GM12878 (cell line): ENCODE results near the gene WDR75. TPM values are rescaled to one million over a fixed set of nuclear protein-coding genes. Genes with fewer than 3 reads are reported as not detected.

Experiments
- CBFB ChIP-seq: IDR thresholded peaks from 2 replicates; pipeline ENCODE4 v1.6.1; 2016; ENCODE audit warnings: antibody characterized with exemption, low read depth
- EGR1 ChIP-seq, 2 experiments: IDR thresholded peaks; 1 replicate in 1 of 2; 2 replicates in 1 of 2; pipeline ENCODE4 v1.6.1; 2011 to 2012; ENCODE audit warnings: low read depth in 2 of 2, low read length in 2 of 2, borderline replicate concordance in 1 of 2, mild to moderate bottlenecking in 1 of 2, moderate library complexity in 1 of 2
- ESRRA ChIP-seq: IDR thresholded peaks from 2 replicates; pipeline ENCODE4 v1.6.1; 2012; ENCODE audit warnings: mild to moderate bottlenecking, low read length, improper control_type of control experiment
- GABPA ChIP-seq: IDR thresholded peaks from 2 replicates; pipeline ENCODE4 v1.6.1; 2014; ENCODE audit warnings: antibody characterized with exemption, low read depth, mild to moderate bottlenecking, inconsistent platforms
- HCFC1 ChIP-seq: fragments of 150-350 bp; IDR thresholded peaks from 2 replicates; pipeline ENCODE4 v1.6.1; 2014; ENCODE audit warnings: low read length
- IKZF1 ChIP-seq: fragments of 450-650 bp; conservative IDR thresholded peaks from 2 replicates; pipeline ENCODE4 v1.6.1; 2017; ENCODE audit warnings: antibody characterized with exemption, mild to moderate bottlenecking
- JUNB ChIP-seq: IDR thresholded peaks from 2 replicates; pipeline ENCODE4 v1.6.1; 2016; ENCODE audit warnings: antibody characterized with exemption, mild to moderate bottlenecking
- MYB ChIP-seq: fragments of 150-350 bp; IDR thresholded peaks from 2 replicates; pipeline ENCODE4 v1.6.1; 2014; ENCODE audit warnings: mild to moderate bottlenecking, low read depth, low read length, borderline replicate concordance
- NFIC ChIP-seq: IDR thresholded peaks from 2 replicates; pipeline ENCODE4 v1.6.1; 2012; ENCODE audit warnings: low read depth, mild to moderate bottlenecking, inconsistent platforms, low read length, moderate library complexity
- NFXL1 ChIP-seq: fragments of 450-650 bp; IDR thresholded peaks from 2 replicates; pipeline ENCODE4 v1.6.1; 2017; ENCODE audit warnings: antibody characterized with exemption, mild to moderate bottlenecking, borderline replicate concordance
- NFYB ChIP-seq: IDR thresholded peaks from 2 replicates; pipeline ENCODE4 v1.6.1; 2011; ENCODE audit warnings: low read depth, mild to moderate bottlenecking, low read length, improper control_type of control experiment, moderate library complexity; ENCODE audit not compliant: insufficient read depth
- PAX5 ChIP-seq: IDR thresholded peaks from 2 replicates; pipeline ENCODE4 v1.6.1; 2011; ENCODE audit warnings: low read depth, low read length, borderline replicate concordance
- PAX8 ChIP-seq: fragments of 450-650 bp; IDR thresholded peaks from 2 replicates; pipeline ENCODE4 v1.6.1; 2017; ENCODE audit warnings: mild to moderate bottlenecking, moderate library complexity
- RAD21 ChIP-seq: IDR thresholded peaks from 2 replicates; pipeline ENCODE4 v1.6.1; 2011; ENCODE audit warnings: mild to moderate bottlenecking, low read depth, low read length, moderate library complexity; ENCODE audit not compliant: insufficient read depth
- RB1 ChIP-seq: fragments of 450-650 bp; formaldehyde crosslinking; IDR thresholded peaks from 2 replicates; pipeline ENCODE4 v1.6.1; 2017; ENCODE audit warnings: mild to moderate bottlenecking, borderline replicate concordance
- SIX5 ChIP-seq: IDR thresholded peaks from 2 replicates; pipeline ENCODE4 v1.6.1; 2011; ENCODE audit warnings: mild to moderate bottlenecking, low read depth, low read length, moderate library complexity; ENCODE audit not compliant: severe bottlenecking
- SREBF1 ChIP-seq: IDR thresholded peaks from 2 replicates; pipeline ENCODE4 v1.6.1; 2012; ENCODE audit warnings: mild to moderate bottlenecking, low read length
- YY1 ChIP-seq: IDR thresholded peaks from 2 replicates; pipeline ENCODE4 v1.6.1; 2011; ENCODE audit warnings: low read depth, mild to moderate bottlenecking, low read length
- ZBED1 ChIP-seq: IDR thresholded peaks from 2 replicates; pipeline ENCODE4 v1.6.1; 2016; ENCODE audit warnings: borderline replicate concordance
- ZNF274 ChIP-seq: IDR thresholded peaks from one replicate; pipeline ENCODE4 v1.8.0; 2011; ENCODE audit not compliant: insufficient read length, insufficient read depth
- polyA plus RNA-seq, 11 experiments: library from polyadenylated mRNA; depleted of rRNA in 4 of 11; unstranded in 6 of 11; stranded (reverse) in 5 of 11; fragments of >200 nt; fragmentation: Nextera tagmentation in 4 of 11; fragmentation: Illumina TruSeq in 1 of 11; extraction: Ambion mirVana in 4 of 11; extraction: Trizol in 1 of 11; gene quantifications; 1 replicate in 1 of 11; 2 replicates in 10 of 11; pipeline versions ENCODE4 v1.2.1 to v1.2.3, GENCODE V29; 2011 to 2016; ENCODE audit warnings: inconsistent platforms in 2 of 11, missing spikeins in 2 of 11, low read depth in 1 of 11
- total RNA-seq, 4 experiments: library from RNA; depleted of rRNA in 3 of 4; stranded (reverse); fragments of >200 nt in 3 of 4; fragmentation: Illumina TruSeq in 1 of 4; extraction: Trizol in 1 of 4; gene quantifications; 2 replicates each; pipeline versions ENCODE4 v1.2.1 to v1.2.3, GENCODE V29; 2013 to 2021
- TF ChIP-seq, protein P1 (sequence below): fragments of 450-650 bp; conservative IDR thresholded peaks from 2 replicates; pipeline ENCODE4 v1.6.1; 2017; ENCODE audit warnings: mild to moderate bottlenecking, moderate library complexity
- TF ChIP-seq, protein P2 (sequence below): fragments of 450-650 bp; formaldehyde crosslinking; IDR thresholded peaks from 2 replicates; pipeline ENCODE4 v1.4.0; 2020; ENCODE audit warnings: mild to moderate bottlenecking, moderate library complexity
- TF ChIP-seq, protein P3 (sequence below): fragments of 450-650 bp; IDR thresholded peaks from 2 replicates; pipeline ENCODE4 v1.6.1; 2017; ENCODE audit warnings: mild to moderate bottlenecking, low read depth, inconsistent platforms; ENCODE audit not compliant: poor library complexity, severe bottlenecking

WDR75 gene
- total and polyA plus RNA-seq, 10 of the 15 experiments (the other 5 are each of a cell fraction or from before 2014, with no cell fraction given), result 53.1 to 98.5 (median 71.5) TPM

DNA sequence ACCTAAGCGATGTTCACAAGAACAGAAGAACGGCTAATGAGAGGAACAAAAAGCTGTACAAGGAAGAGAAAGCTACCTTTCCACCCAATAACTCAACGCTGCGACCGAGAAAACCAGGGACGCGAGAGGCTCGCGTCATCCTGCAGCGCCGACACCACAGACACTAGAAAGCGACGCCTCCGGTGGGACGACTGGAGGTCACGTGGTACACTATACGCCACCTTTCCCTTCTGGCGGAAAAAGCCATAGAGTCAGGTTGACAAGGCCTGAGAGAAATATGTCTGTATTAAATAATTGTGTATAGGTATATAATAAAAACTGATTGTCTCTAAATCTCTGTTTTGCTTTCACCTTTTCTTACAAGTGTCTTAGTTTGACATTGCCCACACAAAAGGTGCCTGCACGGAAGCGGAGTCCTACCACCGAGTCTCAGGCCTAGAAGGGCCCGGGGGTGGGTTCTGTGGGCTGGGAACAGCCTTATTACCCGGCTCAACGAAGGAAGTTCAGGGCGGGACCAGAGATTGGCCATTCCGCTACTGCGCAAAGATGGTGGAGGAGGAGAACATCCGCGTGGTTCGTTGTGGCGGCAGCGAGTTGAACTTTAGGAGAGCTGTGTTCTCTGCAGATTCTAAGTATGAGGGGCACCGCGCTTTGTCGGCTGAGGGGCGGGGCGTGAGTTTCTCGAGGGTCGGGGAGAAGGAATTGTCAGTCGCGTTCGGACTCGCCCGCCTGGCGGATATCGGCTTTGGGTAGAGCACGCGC is at the start of gene WDR75 (continued):
- TF ChIP-seq, protein P1, sequence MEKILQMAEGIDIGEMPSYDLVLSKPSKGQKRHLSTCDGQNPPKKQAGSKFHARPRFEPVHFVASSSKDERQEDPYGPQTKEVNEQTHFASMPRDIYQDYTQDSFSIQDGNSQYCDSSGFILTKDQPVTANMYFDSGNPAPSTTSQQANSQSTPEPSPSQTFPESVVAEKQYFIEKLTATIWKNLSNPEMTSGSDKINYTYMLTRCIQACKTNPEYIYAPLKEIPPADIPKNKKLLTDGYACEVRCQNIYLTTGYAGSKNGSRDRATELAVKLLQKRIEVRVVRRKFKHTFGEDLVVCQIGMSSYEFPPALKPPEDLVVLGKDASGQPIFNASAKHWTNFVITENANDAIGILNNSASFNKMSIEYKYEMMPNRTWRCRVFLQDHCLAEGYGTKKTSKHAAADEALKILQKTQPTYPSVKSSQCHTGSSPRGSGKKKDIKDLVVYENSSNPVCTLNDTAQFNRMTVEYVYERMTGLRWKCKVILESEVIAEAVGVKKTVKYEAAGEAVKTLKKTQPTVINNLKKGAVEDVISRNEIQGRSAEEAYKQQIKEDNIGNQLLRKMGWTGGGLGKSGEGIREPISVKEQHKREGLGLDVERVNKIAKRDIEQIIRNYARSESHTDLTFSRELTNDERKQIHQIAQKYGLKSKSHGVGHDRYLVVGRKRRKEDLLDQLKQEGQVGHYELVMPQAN, result peak; percentile 90
- peak; percentile 91 for TF ChIP-seq CBFB
- TF ChIP-seq PAX8, result no peak; the same call in 1 of the 2 replicates
- TF ChIP-seq NFIC, result peak; percentile 55; the same call in 1 of the 2 replicates
- no peak for TF ChIP-seq NFYB
- TF ChIP-seq IKZF1, result peak; percentile 61
- TF ChIP-seq PAX5, result no peak
- TF ChIP-seq SIX5, result peak; percentile 46
- TF ChIP-seq SREBF1, result peak; percentile 11; the same call in 1 of the 2 replicates
- TF ChIP-seq RAD21, result no peak
- TF ChIP-seq YY1, result peak; percentile 96
- peak in 1 of 2 experiments; percentile 68; a peak in 1 of 3 replicates for TF ChIP-seq EGR1 (IDR thresholded peaks at IDR 0.05; ENCODE audit: borderline replicate concordance in 1 of 2, low read depth in 2 of 2, low read length in 2 of 2)
- 0 out of 2 replicates have a peak, but pooled peaks have one; percentile 63 for TF ChIP-seq ESRRA
- TF ChIP-seq JUNB, result no peak
- TF ChIP-seq NFXL1, result no peak
- TF ChIP-seq GABPA, result peak; percentile 82
- TF ChIP-seq RB1, result peak; percentile 72; the same call in 1 of the 2 replicates
- TF ChIP-seq, protein P2, sequence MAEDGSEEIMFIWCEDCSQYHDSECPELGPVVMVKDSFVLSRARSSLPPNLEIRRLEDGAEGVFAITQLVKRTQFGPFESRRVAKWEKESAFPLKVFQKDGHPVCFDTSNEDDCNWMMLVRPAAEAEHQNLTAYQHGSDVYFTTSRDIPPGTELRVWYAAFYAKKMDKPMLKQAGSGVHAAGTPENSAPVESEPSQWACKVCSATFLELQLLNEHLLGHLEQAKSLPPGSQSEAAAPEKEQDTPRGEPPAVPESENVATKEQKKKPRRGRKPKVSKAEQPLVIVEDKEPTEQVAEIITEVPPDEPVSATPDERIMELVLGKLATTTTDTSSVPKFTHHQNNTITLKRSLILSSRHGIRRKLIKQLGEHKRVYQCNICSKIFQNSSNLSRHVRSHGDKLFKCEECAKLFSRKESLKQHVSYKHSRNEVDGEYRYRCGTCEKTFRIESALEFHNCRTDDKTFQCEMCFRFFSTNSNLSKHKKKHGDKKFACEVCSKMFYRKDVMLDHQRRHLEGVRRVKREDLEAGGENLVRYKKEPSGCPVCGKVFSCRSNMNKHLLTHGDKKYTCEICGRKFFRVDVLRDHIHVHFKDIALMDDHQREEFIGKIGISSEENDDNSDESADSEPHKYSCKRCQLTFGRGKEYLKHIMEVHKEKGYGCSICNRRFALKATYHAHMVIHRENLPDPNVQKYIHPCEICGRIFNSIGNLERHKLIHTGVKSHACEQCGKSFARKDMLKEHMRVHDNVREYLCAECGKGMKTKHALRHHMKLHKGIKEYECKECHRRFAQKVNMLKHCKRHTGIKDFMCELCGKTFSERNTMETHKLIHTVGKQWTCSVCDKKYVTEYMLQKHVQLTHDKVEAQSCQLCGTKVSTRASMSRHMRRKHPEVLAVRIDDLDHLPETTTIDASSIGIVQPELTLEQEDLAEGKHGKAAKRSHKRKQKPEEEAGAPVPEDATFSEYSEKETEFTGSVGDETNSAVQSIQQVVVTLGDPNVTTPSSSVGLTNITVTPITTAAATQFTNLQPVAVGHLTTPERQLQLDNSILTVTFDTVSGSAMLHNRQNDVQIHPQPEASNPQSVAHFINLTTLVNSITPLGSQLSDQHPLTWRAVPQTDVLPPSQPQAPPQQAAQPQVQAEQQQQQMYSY, result peak; percentile 85; the same call in 1 of the 2 replicates
- no peak for TF ChIP-seq ZNF274
- 0 out of 2 replicates have a peak, but pooled peaks have one; percentile 17 for TF ChIP-seq MYB
- no peak; the same call in 1 of the 2 replicates for TF ChIP-seq ZBED1
- TF ChIP-seq, protein P3, sequence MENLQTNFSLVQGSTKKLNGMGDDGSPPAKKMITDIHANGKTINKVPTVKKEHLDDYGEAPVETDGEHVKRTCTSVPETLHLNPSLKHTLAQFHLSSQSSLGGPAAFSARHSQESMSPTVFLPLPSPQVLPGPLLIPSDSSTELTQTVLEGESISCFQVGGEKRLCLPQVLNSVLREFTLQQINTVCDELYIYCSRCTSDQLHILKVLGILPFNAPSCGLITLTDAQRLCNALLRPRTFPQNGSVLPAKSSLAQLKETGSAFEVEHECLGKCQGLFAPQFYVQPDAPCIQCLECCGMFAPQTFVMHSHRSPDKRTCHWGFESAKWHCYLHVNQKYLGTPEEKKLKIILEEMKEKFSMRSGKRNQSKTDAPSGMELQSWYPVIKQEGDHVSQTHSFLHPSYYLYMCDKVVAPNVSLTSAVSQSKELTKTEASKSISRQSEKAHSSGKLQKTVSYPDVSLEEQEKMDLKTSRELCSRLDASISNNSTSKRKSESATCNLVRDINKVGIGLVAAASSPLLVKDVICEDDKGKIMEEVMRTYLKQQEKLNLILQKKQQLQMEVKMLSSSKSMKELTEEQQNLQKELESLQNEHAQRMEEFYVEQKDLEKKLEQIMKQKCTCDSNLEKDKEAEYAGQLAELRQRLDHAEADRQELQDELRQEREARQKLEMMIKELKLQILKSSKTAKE, result peak; percentile 82
- peak; percentile 73 for TF ChIP-seq HCFC1
